HepG2 (cell line): ENCODE results near the gene H19. TPM values are rescaled to one million over a fixed set of nuclear protein-coding genes. Genes with fewer than 3 reads are reported as not detected.

Experiments used
- ATAC-seq: fragments of 200-7000 bp; cut with Tn5 transposase; 3 replicates; pipeline ENCODE4 v1.9.1; 2020; ENCODE audit warnings: mild to moderate bottlenecking, moderate library complexity
- BruUV-seq: library from RNA; stranded (reverse); fragments of 400-500 nt; replicated peaks from 2 replicates; lab custom pipeline; 2021; lab: Mats Ljungman, UMichigan
- CTCF ChIA-PET: fragments of 300-600 bp; formaldehyde crosslinking; extraction: SDS; loops from one replicate; lab custom pipeline; 2021; ENCODE audit warnings: low total read pairs, inconsistent platforms, low intra/inter-chr PET ratio; lab: Yijun Ruan, JAX
- POLR2A ChIA-PET: fragments of 350-600 bp; sonication (Branson Sonifier 250); formaldehyde crosslinking; loops from one replicate; lab custom pipeline; 2020; ENCODE audit warnings: antibody characterized with exemption, inconsistent platforms; lab: Yijun Ruan, JAX
- DNase-seq: peaks from one replicate; pipeline ENCODE4 v3.0.0-alpha.2; 2015; ENCODE audit warnings: low spot score
- FAIRE-seq: peaks from 3 replicates; lab custom pipeline; 2011; peaks lifted over from hg19 to GRCh38; lab: Jason Lieb, UNC
- H2AFZ ChIP-seq: one replicate; pipeline ENCODE4 v1.6.1; 2011; ENCODE audit warnings: low read length, inconsistent platforms
- H3K27ac ChIP-seq: fragments of 300-600 bp; 3 replicates; pipeline ENCODE4 v1.8.0; 2011; ENCODE audit warnings: mixed run types, mild to moderate bottlenecking, mixed read lengths, low read length, inconsistent platforms; ENCODE audit not compliant: insufficient read depth; ENCODE audit errors: extremely low read length
- H3K27me3 ChIP-seq, 2 experiments: fragments of 200-600 bp in 1 of 2; 2 replicates in 1 of 2; 3 replicates in 1 of 2; pipeline versions ENCODE4 v1.6.0 to v1.8.0; 2011; ENCODE audit warnings: low read length in 2 of 2, mild to moderate bottlenecking in 2 of 2, moderate library complexity in 2 of 2, inconsistent platforms in 1 of 2; ENCODE audit not compliant: insufficient read depth in 2 of 2, control insufficient read depth in 1 of 2
- H3K36me3 ChIP-seq, 2 experiments: fragments of 200-600 bp in 1 of 2; replicated peaks in 1 of 2; 2 replicates in 1 of 2; 3 replicates in 1 of 2; pipeline versions ENCODE4 v1.5.1 to v1.8.0; 2011; ENCODE audit warnings: low read length in 2 of 2, inconsistent platforms in 1 of 2; ENCODE audit not compliant: insufficient read depth in 2 of 2, control insufficient read depth in 1 of 2
- H3K4me1 ChIP-seq: 2 replicates; pipeline ENCODE4 v1.5.1; 2012; ENCODE audit warnings: low read length, inconsistent platforms; ENCODE audit not compliant: insufficient read depth
- H3K4me2 ChIP-seq: 2 replicates; pipeline ENCODE4 v1.6.0; 2011; ENCODE audit warnings: low read depth, low read length, inconsistent platforms
- H3K4me3 ChIP-seq, 3 experiments: fragments of 200-600 bp in 1 of 3; sonication (generic), shearing (Covaris generic) in 1 of 3; replicated peaks in 1 of 3; 2 replicates each; pipeline ENCODE4 v1.5.1; 2011 to 2016; ENCODE audit warnings: low read length in 3 of 3, inconsistent platforms in 2 of 3, low read depth in 2 of 3, mild to moderate bottlenecking in 2 of 3, control low read depth in 1 of 3, mixed read lengths in 1 of 3; ENCODE audit not compliant: insufficient read depth in 1 of 3
- H3K79me2 ChIP-seq: one replicate; pipeline ENCODE4 v1.6.1; 2011; ENCODE audit warnings: low read length, inconsistent platforms; ENCODE audit not compliant: insufficient read depth
- H3K9ac ChIP-seq: 2 replicates; pipeline ENCODE4 v1.6.0; 2011; ENCODE audit warnings: mild to moderate bottlenecking, low read depth, low read length, inconsistent platforms; ENCODE audit not compliant: insufficient read depth
- H3K9me3 ChIP-seq: 2 replicates; pipeline ENCODE4 v1.5.1; 2012; ENCODE audit warnings: mild to moderate bottlenecking, low read length
- H4K20me1 ChIP-seq: 2 replicates; pipeline ENCODE4 v1.6.0; 2011; ENCODE audit warnings: inconsistent platforms, mild to moderate bottlenecking, low read length, moderate library complexity; ENCODE audit not compliant: insufficient read depth
- HCFC1 ChIP-seq: fragments of 150-350 bp; IDR thresholded peaks from 2 replicates; pipeline ENCODE4 v1.6.1; 2014; ENCODE audit warnings: low read depth, low read length
- RFX5 ChIP-seq: IDR thresholded peaks from 2 replicates; pipeline ENCODE4 v1.6.1; 2011; ENCODE audit warnings: low read depth, low read length, improper control_type of control experiment
- SIN3B ChIP-seq: fragments of 150-350 bp; IDR thresholded peaks from 2 replicates; pipeline ENCODE4 v1.6.1; 2014; ENCODE audit warnings: low read length
- SMAD9 ChIP-seq: sonication (generic); formaldehyde crosslinking; IDR thresholded peaks from 2 replicates; pipeline ENCODE4 v1.5.1; 2020; ENCODE audit warnings: mild to moderate bottlenecking, missing genetic modification reagents
- SNRNP70 ChIP-seq: fragments of 200-400 bp; formaldehyde crosslinking; IDR thresholded peaks from 2 replicates; pipeline ENCODE4 v1.6.1; 2017; ENCODE audit warnings: mild to moderate bottlenecking, low read depth, low read length, moderate library complexity
- ZBTB20 ChIP-seq: sonication (generic); formaldehyde crosslinking; IDR thresholded peaks from 2 replicates; pipeline ENCODE4 v1.8.1; 2023; ENCODE audit warnings: missing genetic modification reagents, low read depth, mild to moderate bottlenecking, borderline replicate concordance
- ZNF235 ChIP-seq: sonication (generic); formaldehyde crosslinking; IDR thresholded peaks from 2 replicates; pipeline ENCODE4 v1.8.1; 2023; ENCODE audit warnings: mild to moderate bottlenecking, missing genetic modification reagents, borderline replicate concordance
- ZNF274 ChIP-seq: sonication (generic); formaldehyde crosslinking; IDR thresholded peaks from 2 replicates; pipeline ENCODE4 v1.5.1; 2020; ENCODE audit warnings: mild to moderate bottlenecking, missing genetic modification reagents
- ZNF432 ChIP-seq: sonication (generic); formaldehyde crosslinking; IDR thresholded peaks from 2 replicates; pipeline ENCODE4 v1.5.0; 2020; ENCODE audit warnings: missing genetic modification reagents, mild to moderate bottlenecking, borderline replicate concordance
- WGBS: methylation state at CpG from one replicate; pipeline ENCODE4 v1.1.6; 2017; ENCODE audit warnings: low lambda C conversion rate; 5-methylcytosine and 5-hydroxymethylcytosine counted together
- in situ Hi-C: cut with HindIII; loops from 2 replicates; pipeline ENCODE4 v1.10.0; 2017; ENCODE audit warnings: low pct_unique_long_range_greater_than_20kb; ENCODE audit not compliant: extremely low pct_ligation_motif_present
- intact Hi-C: fragments of 100-400 bp; cut with micrococcal nuclease; formaldehyde crosslinking; loops from one replicate; pipeline ENCODE4 v1.10.0; 2022; ENCODE audit not compliant: unreplicated experiment
- polyA plus RNA-seq, 8 experiments: library from polyadenylated mRNA; depleted of rRNA in 3 of 8; stranded (reverse) in 7 of 8; unstranded in 1 of 8; fragments of >200 nt; fragmentation: Illumina TruSeq in 4 of 8; extraction: Trizol in 4 of 8; gene quantifications; 2 replicates each; pipeline versions ENCODE4 v1.2.1 to v1.2.3, GENCODE V29; 2011 to 2016; ENCODE audit warnings: low read depth in 4 of 8, missing spikeins in 1 of 8, mixed read lengths in 1 of 8; ENCODE audit not compliant: insufficient read depth in 1 of 8
- total RNA-seq, 5 experiments: library from RNA; depleted of rRNA; stranded (reverse); fragments of >200 nt; fragmentation: Illumina TruSeq; extraction: Trizol; gene quantifications; 2 replicates each; pipeline ENCODE4 v1.2.3, GENCODE V29; 2016; ENCODE audit warnings: low read depth in 1 of 5
- TF ChIP-seq, protein P1 (sequence below): sonication (generic); formaldehyde crosslinking; IDR thresholded peaks from 2 replicates; pipeline ENCODE4 v1.4.0; 2020; ENCODE audit warnings: mild to moderate bottlenecking, missing genetic modification reagents
- TF ChIP-seq, protein P2 (sequence below): sonication (generic); formaldehyde crosslinking; IDR thresholded peaks from 2 replicates; pipeline ENCODE4 v1.4.0; 2020; ENCODE audit warnings: missing genetic modification reagents, mild to moderate bottlenecking, borderline replicate concordance

Gene H19
- total and polyA plus RNA-seq, 2 of the 13 experiments (the other 11 are each of a cell fraction or from before 2014, with no cell fraction given), result 1.2 to 2.4 TPM

DNA sequence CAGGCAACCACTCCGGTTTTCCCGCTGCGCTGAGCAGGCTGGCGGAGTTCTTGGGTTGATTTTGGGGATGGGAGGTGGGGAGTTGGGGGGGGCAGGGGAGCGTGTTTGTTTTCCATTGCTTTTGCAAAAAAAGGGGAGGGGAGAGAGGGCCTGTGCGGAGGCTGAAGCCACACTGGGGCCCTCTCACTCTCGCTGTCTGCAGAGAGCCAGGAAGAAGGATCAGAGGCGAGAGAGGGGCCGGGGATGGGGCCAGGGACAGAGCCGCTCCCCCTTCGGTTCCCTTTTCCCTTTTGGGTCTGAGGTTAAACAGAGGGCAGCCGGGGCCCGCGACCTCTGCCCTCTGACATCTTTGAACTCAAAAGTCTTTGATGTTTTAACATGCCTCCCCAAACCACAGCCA, 17.4 kb upstream of the H19 start:
- no CpG with 5 or more reads among the region's 14 CpGs for WGBS
- TF ChIP-seq ZNF274 (CRISPR knock-in tag) (no peak), RFX5 (no peak)
- TF ChIP-seq, protein P1, sequence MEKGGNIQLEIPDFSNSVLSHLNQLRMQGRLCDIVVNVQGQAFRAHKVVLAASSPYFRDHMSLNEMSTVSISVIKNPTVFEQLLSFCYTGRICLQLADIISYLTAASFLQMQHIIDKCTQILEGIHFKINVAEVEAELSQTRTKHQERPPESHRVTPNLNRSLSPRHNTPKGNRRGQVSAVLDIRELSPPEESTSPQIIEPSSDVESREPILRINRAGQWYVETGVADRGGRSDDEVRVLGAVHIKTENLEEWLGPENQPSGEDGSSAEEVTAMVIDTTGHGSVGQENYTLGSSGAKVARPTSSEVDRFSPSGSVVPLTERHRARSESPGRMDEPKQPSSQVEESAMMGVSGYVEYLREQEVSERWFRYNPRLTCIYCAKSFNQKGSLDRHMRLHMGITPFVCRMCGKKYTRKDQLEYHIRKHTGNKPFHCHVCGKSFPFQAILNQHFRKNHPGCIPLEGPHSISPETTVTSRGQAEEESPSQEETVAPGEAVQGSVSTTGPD (CRISPR knock-in tag), result no peak
- ATAC-seq, result peak; percentile 55
- DNase-seq, result no peak
- POLR2A ChIA-PET, result interaction anchor here (0.8 to 2.1 kb wide), 2 partner anchors 26 to 33 kb away, joined by 4 to 34 read pairs; no protein-coding TSS in a partner anchor
- CTCF ChIA-PET, result no interaction called here
- Histone ChIP-seq H3K4me3 (no peak overlapping the region), H3K79me2 (no peaks in the 10 kb centered on the region), H3K27me3 (no peaks in the 10 kb centered on the region), H3K27ac (no peak overlapping the region), H3K9me3 (no peaks in the 10 kb centered on the region), H3K4me2 (no peak overlapping the region), H2AFZ (no peak overlapping the region), H3K4me1 (no peaks in the 10 kb centered on the region), H3K36me3 (no peaks in the 10 kb centered on the region), H4K20me1 (no peaks in the 10 kb centered on the region), H3K9ac (no peak overlapping the region)
- FAIRE-seq, result no peak
- in situ Hi-C loops (no loop called here), intact Hi-C loops (no loop called here)
- no TSS peak for BruUV-seq

DNA sequence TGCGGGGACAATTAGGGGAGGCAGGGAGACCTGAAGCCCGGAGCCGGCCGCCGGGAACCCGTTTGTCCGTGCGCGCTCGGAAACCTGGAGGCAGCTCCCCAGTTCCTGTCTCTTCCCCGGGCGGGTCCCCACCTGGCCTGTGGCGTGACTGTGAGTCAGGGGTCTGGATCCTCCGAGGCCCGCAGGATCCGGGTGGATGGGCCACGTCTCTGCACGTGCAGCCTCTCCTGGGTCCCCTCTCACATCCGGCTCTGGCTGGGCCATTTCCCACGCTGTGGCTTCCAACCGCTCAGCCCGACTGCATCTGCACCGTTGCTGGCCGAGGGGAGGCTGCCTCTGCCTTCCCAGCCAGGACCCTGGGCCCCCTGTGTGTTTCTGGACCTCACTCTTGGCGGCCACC, 14.8 kb upstream of the H19 start:
- Histone ChIP-seq H3K27me3 (no peaks in the 10 kb centered on the region), H2AFZ (no peak overlapping the region), H3K79me2 (no peaks in the 10 kb centered on the region)
- WGBS, result no CpG with 5 or more reads among the region's 25 CpGs
- DNase-seq, result no peak
- TF ChIP-seq HCFC1 (no peak), ZNF235 (no peak), SMAD9 (no peak), ZNF432 (CRISPR knock-in tag) (no peak), SIN3B (no peak), SNRNP70 (no peak), ZBTB20 (CRISPR knock-in tag) (no peak)
- TF ChIP-seq, protein P2, sequence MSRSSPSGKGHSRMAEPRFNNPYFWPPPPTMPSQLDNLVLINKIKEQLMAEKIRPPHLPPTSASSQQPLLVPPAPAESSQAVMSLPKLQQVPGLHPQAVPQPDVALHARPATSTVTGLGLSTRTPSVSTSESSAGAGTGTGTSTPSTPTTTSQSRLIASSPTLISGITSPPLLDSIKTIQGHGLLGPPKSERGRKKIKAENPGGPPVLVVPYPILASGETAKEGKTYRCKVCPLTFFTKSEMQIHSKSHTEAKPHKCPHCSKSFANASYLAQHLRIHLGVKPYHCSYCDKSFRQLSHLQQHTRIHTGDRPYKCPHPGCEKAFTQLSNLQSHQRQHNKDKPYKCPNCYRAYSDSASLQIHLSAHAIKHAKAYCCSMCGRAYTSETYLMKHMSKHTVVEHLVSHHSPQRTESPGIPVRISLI (CRISPR knock-in tag), result no peak
- TF ChIP-seq, all 625 proteins: peak for 0
- FAIRE-seq (no peak), ATAC-seq (no peak)
- in situ Hi-C loops, result no loop called here
- H3K36me3 ChIP-seq, result no peaks in the 10 kb centered on the region
- no peaks in the 10 kb centered on the region for H3K4me1 ChIP-seq
- POLR2A ChIA-PET, result interaction anchor here (5.2 kb wide), 1 partner anchor 23 kb away, joined by 48 read pairs; no protein-coding TSS in a partner anchor
- CTCF ChIA-PET, result no interaction called here
- no peak overlapping the region for H3K9ac ChIP-seq
- no peak overlapping the region for H3K4me2 ChIP-seq
- intact Hi-C loops, result no loop called here
- no peak overlapping the region for H3K4me3 ChIP-seq
- BruUV-seq, result no TSS peak
- no peaks in the 10 kb centered on the region for H4K20me1 ChIP-seq
- no peak overlapping the region for H3K27ac ChIP-seq
- H3K9me3 ChIP-seq, result no peaks in the 10 kb centered on the region
